LHCN-M2 (cell line): Measurements from ENCODE around the gene ARAP1. TPM values are rescaled to one million over a fixed set of nuclear protein-coding genes. Genes with fewer than 3 reads are reported as not detected.

Experiments
- DNase-seq: peaks from one replicate; pipeline ENCODE4 v3.0.0-alpha.2; 2012; ENCODE audit warnings: low read depth
- total RNA-seq: library from RNA; depleted of rRNA; stranded (reverse); fragments of >200 nt; gene quantifications from 2 replicates; pipeline ENCODE4 v1.2.3, GENCODE V29; 2014

Gene ARAP1
- total RNA-seq, 1 experiment from 2014 or later: 51.3 TPM

DNA sequence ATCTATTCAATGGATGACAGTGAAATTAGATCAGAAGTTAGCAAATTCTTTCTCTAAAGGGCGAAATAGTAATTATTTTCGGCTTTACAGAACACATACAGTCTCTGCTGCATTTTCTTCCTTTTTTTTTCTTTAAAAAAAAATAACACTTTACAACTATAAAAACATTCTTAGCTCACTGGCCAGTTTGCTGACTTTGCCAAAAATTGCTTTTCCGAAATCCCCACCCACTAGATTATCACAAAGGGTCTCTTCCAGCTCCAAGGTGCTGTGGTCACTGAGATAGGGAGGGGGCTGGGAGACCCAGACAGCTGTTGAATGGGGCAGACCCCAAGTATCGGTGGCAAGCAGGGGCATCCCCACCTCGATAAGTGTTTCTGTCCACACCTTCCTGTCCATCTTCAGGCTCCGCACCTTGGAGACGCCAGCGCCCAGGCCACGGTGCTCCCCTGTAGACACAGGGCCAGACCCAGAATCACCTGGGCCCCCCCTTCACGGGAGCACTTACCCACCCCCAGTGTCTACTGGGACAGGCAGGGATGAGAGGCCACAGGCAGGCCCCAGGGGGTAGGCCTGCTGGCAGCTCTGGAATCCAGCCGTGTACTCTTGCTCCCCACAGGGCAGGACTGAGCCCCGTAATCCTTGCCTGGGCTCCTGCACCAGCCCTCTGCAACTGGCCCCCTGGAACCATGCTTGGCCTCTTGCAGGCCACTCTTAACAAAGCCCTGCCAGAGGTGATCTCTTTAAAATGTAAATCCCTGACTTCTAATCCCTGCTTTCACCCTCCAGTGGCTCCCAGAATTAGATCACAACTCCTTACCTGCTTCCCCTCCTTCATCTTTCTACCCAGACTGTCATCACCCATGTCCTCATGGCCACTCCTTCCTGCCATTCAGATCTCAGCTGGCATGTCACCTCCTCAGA, 46.5 kb downstream of the ARAP1 start:
- DNase-seq: no peak

DNA sequence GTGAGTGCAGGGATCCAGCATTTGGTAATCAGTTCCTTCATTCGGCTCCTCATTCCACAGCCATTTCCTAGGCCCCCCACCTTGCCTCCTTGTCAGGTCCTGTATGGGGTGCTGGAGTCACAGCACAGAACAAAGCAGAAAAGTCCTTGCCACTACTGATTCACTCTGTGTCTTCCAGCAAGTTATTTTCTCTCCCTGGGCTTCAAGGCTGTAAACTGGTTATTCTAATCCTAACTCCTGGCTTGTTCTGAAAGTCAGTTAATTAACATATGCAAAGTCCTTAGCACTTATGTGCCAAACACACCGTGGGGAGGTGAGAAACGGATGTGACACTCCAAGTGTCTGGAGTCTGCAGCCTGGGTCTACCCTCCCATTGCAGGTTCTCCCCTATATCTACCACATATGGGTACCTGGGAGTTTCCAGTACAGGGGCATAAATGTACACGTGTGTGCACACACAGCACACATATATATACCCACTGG, 47.4 kb downstream of the ARAP1 start:
- no peak for DNase-seq

DNA sequence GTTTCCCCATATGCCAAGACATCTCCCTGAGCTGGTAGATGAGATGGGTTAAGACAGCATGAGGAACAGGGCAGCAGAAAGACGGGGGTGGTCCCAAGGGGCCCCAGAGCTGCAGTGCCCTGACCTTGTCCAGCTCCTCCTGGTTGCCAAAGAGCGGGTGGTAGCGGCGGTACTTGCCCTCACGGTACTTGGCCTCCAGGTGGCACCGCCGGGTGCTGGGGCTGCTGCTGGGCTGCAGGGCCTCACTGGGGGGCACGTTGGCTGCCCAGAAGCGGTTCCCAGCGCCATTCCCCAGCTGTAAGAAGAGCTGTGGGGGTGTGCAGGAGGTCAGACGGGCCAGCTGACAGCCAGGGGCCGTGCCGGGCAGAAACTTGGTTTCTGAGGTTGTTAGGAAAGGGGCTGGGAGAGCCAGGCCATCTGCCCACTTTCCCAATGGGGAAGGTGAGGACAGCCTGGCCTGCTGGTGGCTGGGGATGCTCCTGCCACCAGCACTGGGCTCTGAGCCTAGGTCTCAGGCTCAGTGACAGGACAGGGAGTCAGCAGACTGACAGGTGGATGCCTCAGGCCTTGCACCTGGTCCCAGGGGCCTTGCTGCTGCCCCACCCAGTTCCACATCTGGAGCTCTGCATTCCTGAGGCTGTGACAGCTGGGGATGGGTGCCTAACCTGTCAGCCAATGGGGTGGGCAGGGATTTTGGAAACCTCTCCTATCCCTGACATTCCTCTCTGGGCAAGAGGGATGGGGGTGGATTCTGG, 48.0 kb downstream of the ARAP1 start:
- no peak for DNase-seq

DNA sequence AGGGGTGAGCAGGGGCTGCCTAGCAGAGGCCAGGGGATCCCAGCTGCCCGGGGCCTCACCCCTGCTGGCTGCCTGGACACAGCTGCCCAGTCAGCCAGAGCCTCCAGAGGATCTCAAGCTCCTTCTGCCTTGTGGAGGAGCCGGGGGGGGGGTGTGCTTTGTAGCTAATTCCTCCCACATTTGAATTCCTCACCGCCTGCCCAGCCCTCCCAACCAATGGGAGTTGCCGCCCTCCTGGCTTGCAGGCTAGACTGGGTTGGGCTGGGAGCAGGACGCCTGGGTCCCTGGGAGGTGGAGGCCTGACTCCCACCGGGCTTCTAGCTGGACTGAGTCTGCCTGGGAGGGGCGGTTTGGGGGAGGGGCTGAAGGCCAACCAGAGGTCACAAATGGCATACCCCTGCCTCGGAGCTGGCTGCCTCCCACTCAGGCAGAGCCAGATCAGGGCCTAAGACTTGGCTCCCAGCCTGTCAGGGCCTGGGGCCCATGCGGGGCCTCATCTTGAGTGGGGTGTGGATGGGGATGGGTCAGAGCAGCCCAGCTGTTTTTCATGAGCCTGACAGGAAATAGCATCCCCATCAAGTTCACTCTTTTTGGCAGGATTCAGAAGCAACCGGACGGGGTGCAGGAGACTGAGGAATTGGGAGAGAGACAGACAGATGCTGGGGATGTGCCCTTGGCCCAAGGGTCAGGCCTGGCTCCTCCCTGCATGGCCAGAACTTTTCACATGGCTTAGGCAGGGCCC, 48.8 kb downstream of the ARAP1 start:
- peak; percentile 80 for DNase-seq

DNA sequence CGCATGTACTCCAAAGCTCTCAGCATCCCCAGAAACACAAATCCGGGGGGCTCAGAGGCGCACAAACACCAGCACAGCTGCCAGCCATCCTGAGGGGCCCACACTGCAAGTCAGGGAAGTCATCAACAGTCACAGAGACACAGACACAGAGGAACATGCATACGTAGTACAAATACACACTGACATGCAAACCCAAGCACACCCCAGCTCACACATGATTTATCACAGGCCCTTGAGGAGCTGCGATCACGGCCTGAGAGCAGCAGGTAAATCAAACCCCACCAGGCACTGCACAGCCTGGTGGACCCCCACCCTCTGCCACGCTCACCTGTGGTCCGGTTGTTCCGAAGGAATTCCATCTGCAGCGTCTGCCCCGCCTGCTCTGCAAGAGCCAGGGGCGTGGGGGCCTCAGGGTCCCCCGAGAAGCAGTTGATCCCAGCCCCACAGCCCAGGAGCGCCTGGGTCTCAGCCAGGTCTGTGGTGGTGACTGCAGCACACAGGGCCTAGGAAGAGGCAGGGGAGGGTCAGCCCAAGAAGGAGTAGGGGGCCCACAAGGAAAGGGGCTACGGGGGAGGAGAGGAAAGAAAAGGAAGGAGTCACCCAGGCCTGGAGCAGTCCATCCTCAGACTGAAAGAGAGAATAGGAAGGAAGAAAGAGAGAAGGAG, 49.5 kb downstream of the ARAP1 start:
- no peak for DNase-seq

DNA sequence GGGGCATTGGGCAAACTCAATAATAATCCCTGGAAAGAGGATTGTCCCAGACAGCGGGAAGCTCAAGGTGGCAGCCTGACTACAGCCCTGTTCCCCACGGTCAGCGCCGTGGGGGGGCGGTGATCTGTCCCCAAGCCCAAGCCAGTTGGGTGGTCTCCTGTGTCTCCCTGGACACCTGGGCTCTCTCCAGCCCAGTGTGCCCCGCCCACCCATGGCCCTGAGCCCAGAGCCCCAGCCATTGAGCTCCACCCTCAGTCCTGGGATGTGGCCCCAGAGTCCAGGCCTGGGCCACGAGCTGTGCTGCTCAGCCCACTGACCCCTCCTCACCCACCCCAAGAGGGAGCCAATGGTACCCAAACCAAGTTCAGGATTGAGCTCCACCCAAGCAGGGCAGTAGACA, 50.1 kb downstream of the ARAP1 start:
- DNase-seq: no peak

DNA sequence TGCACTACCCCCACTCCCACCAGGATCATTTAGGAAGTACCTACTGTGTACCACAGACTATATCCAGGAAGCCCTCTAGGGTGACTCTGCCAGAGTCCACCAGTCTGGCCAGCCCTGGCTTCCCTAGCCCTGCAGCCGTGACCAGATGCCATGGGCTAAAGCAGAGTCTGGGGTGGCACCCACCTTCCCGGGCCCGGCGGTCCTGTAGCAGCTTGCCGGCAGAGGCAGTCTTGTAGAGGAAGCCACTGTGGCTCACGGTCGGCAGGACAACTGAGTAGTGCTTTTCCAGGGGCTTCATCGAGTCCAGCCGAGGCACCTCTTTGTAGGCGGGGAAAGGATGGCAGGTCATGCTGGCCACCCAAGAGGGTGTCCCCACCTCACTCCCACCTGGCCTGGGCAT, 50.7 kb downstream of the ARAP1 start:
- DNase-seq: no peak

DNA sequence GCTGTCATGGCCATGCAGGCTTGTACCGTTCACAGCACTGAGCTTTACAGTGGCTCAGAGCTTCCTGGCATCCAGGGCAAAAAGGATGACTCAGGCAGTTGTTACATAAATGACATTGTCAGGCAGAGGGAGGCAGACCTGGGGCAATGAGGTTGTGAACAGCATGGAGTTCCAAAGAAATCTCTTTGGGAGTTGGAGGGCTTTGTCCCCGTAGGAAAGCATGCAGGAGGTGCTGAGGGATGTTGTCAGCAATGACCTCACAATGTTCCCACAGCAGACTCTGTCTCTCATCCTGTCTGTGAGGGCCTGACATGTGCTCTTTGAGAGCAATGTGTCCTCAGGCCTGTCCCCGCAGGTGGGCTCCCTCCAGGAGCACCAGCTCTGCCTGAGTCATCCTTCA, 52.1 kb downstream of the ARAP1 start:
- no peak for DNase-seq

DNA sequence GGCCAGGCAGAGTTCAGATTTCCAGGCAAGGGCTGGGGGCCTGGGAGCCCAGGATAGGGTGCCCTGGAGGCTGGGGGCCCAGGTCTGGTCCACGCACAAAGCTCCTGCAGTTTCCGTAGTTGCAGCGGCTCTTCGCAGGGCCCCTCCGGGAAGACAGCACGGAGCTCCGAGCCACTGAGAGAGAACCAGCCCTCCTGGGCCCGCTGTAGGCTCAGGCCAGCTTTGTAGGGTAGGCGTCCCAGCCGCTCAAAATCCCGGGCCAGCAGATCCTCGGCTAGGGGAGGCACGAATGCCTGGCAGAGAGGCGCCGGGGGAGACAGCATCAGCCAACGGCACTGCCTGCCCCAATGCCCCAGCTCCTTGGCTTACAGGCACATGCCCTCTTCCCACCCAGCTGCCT, 54.4 kb downstream of the ARAP1 start:
- no peak for DNase-seq

DNA sequence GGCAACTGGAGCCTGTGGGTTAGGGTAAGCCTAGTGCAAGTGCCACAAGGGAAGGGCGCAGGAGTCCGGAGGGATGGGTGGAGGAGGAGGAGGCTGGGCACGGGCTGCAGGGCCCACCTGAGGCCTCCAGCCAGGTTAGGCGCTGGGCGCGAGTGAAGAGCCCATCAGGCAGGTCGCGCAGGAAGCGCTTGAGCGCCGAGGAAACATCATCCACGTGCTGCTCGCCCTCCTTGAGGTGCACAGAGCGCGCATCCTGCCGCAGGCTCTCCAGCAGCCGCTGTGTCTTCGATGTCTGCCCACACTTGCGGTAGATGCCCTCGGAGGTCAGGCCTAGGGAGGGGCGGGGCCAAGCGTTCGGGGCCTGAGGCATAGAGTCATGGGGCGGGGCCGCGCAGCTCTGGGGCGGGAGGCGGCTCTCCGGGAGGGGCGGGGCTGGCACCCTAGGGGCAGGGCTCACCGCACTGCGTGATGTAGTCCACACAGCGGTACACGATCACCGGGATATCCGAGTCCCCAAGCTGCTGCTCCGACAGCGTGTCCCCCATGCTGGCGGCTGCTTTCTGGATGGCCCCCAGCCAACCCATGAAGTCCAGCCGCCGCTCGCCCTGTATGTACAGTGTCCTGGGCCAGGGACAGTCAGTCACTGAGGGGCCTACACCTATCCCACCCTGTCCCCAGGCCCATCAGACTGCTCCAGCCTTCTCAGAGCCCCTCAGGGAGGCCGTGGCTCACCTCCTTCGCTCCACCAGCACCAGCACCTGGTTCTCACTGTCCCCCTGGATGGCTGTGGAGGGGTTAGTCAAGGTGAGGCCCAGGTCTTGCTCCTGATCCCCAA, 55.1 kb downstream of the ARAP1 start:
- no peak for DNase-seq

DNA sequence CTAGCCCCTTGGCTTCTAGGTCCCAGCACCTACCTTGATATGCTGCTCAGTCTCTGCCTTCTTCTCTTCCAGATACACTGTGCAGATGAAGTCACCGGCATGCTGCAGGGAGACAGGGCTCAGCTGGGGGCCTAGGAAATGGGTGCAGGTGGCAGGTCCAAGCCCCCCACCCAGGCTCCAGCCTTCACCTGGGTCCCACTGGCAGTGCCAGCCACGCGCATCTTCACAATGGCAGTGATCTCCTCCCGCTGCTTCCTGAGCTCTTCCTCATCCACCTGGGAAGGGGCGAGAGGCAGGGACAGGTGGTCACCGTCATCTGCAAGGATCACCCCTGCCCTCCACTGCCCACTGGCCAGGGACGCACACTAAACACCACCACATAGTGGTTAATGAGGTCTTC, 56.9 kb downstream of the ARAP1 start:
- DNase-seq: no peak

DNA sequence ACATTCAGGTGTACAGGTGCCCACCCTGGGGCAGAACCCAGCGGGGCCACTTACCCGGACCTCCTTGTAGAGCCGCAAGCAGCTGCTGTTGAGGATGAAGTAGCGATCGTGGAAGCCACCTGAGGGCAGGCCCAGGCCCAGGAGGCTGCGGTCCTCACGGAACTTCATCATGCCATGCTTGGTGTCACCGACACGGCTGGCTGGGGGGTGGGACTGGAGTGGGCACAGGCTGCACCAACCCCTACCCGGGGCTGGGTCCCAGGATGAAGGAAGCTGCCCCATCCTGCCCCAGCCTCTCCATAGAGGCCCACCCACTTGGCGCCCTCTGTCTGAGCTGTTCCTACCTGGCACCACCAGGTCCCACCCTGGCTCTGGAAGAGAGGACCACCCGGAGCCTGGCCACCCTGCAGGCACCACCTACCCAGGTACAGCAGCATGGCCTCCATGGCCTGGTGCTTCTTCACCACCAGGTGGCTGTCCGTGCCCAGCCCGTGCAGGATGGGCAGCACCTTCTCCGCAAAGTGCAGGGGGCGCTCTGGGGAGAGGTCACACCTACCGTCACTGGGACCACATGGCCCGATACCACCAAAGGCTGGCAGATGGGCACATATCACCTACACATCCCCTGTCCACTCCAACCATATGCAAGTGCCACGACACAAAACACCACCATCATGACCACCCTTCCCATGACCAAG, 58.8 kb downstream of the ARAP1 start:
- DNase-seq: no peak

DNA sequence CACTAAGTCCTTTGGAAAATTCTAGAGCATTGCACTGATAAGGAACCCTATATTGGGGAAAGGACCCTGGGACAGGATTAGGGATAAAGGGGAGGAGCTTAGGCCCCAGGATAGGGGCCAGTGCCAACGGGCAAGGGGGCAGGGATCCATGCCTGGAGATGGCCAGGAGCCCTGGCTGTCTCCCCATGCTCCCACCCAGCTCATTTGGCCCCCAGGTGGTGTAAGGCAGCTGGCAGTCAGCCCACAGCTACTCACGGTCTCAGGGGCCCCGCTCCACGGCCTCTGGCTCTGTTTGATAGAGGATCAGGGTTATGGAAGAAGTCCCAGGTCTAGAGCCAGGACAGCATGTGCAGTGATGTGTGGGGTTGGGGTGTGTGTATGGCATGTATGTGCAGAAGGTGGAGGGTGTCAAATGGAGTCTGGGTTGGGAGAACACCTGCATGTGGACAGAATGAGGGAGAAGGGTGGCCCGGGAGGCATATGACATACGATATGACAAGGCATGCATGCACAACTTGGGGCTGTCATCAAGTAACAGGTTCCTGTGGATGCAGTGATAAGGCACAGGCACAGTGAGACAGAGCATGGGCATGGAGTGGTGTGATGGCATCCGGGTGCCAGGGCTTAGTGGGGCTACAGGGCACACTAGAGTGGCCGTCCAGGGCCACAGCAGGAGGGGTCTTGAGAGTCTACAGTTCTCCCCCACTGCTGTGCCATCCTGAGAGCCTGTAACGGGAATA, 59.5 kb downstream of the ARAP1 start:
- DNase-seq: no peak

DNA sequence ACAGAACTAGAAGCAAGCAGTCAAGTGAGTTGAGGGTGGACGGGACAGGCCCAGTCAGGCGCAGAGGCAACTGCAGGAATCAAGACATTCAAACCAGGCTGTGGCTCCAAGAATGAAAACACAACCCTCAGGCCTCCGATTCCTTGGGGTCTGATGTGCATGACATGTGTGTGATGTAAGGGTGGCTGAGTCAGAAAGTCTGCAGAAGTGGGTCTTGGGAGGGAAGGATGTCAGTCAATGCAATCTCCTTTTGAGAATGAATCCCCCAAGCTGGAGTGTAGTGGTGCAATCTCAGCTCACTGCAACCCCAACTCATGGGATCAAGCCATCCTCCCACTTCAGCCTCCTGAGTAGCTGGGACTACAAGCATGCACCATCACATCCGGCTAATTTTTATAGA, 62.0 kb downstream of the ARAP1 start:
- no peak for DNase-seq

DNA sequence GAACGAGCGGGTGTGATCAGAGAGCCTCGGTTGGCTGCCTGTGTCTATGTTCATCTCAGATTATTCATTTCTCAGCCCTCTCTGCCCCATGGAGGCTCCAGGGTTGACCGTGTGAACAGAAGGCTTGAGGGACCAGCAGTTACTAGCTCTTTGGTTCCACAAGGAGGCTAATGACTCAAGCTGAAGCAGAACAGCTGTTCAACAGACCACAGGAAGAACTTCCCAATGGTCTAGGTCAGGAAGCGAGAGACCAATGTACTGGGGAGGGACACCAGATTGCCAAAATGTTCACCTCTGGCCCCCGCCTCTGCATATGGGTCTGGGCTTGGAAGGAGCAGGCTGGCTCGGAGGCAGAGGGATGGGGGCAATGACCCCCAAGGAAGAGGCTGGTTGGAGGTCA, 63.3 kb downstream of the ARAP1 start:
- peak; percentile 75 for DNase-seq

DNA sequence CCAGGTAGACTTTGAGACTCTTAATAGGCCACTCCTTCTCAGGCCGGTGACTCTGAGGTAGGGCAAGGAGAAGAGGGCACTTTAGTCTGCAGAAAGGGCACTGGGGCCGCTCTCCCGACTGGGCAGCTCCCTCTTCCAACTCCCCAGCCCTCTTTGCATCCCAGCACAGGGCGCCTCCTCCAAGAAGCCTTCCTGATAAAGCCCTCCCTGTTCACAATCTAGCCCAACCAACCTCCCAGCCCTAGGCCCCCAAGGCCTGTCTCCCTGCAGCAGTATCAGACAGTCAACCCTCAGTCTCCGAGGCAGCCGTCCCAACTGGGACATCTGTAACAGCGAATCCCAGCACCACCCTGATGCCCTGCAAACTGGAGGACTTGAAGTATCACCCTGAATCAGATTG, 63.7 kb downstream of the ARAP1 start:
- no peak for DNase-seq

DNA sequence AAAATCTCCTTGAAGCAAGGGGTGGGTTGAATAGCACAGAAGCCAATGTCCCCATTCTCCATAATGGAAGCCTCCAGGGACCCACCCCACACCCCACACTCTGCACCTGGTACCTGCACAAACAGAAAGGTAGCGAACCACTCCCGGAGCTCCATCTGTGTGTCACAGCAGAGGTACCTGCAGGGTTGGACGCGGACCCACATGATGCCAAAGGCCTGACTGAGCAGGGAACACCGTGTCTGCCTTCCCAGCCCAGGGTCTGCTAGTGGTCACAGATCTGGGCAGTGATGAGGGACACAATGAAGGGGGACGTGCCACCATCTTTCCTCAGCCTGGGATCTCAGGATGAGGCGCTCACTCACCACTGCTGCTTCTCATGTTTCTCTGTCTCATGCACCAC, 64.9 kb downstream of the ARAP1 start:
- DNase-seq: no peak

DNA sequence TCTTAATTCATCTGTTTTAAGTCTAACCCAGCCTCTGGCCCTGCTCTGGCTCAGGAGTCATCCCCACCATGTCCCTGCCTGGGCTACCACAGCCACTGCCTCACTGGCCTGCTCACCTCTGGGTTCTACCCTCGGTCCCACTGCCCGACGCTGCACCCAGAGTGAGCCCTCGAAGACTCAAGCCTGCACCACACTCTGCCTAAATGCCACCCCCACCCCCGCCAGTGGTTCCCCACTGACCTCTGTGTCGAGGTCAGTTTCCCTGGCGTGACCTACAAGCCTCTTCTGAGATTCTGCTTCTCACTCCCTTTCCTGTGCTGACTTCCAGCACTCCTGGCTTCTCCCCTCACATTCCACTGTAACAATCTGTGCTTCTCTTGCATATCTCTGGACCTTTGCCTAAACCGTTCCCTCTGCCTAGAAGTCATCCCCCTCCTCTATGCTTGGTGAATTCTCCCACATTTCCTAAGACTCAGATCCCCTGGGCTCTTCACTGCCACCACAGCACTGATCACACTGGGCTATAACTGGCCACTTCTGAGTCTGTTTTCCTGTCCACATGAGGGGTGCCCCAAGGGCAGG, 65.5 kb downstream of the ARAP1 start:
- no peak for DNase-seq
